GM13977 (cell line): ENCODE data around the gene HTT.

Experiments
- DNase-seq: peaks from one replicate; pipeline ENCODE4 v3.0.0; 2012; ENCODE audit warnings: low spot score
- CTCF ChIP-seq: IDR thresholded peaks from 2 replicates; pipeline ENCODE4 v1.5.1; 2012; ENCODE audit warnings: mild to moderate bottlenecking, control low read depth; ENCODE audit not compliant: insufficient read depth; ENCODE audit errors: extremely low read depth, missing control alignments
- in situ Hi-C: fragments of 300-500 bp; cut with MboI; formaldehyde crosslinking; loops from one replicate; pipeline ENCODE4 v1.12.0; 2022; ENCODE audit warnings: low sequenced_read_pairs, low pct_unique_long_range_greater_than_20kb, mixed read lengths, inconsistent platforms; ENCODE audit not compliant: unreplicated experiment

HTT gene

GRCh38 chr4:3071811-3072210 is 2.7 kb upstream of the HTT start:
- no peak for TF ChIP-seq CTCF
- in situ Hi-C loops, result no loop called here
- no peak for DNase-seq

- in situ Hi-C loops, result no loop called here
- peak; percentile 37 for TF ChIP-seq CTCF
- no peak for DNase-seq
Measured at GRCh38 chr4:3073158-3074077, 1.1 kb upstream of the HTT start.

DNA sequence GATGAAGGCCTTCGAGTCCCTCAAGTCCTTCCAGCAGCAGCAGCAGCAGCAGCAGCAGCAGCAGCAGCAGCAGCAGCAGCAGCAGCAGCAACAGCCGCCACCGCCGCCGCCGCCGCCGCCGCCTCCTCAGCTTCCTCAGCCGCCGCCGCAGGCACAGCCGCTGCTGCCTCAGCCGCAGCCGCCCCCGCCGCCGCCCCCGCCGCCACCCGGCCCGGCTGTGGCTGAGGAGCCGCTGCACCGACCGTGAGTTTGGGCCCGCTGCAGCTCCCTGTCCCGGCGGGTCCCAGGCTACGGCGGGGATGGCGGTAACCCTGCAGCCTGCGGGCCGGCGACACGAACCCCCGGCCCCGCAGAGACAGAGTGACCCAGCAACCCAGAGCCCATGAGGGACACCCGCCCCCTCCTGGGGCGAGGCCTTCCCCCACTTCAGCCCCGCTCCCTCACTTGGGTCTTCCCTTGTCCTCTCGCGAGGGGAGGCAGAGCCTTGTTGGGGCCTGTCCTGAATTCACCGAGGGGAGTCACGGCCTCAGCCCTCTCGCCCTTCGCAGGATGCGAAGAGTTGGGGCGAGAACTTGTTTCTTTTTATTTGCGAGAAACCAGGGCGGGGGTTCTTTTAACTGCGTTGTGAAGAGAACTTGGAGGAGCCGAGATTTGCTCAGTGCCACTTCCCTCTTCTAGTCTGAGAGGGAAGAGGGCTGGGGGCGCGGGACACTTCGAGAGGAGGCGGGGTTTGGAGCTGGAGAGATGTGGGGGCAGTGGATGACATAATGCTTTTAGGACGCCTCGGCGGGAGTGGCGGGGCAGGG is 568 bp downstream of the HTT start:
- no peak for TF ChIP-seq CTCF
- peak; percentile 59 for DNase-seq
- in situ Hi-C loops, result no loop called here

DNA sequence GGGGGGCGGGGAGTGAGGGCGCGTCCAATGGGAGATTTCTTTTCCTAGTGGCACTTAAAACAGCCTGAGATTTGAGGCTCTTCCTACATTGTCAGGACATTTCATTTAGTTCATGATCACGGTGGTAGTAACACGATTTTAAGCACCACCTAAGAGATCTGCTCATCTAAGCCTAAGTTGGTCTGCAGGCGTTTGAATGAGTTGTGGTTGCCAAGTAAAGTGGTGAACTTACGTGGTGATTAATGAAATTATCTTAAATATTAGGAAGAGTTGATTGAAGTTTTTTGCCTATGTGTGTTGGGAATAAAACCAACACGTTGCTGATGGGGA is 1.1 kb downstream of the HTT start:
- DNase-seq, result no peak
- in situ Hi-C loops, result no loop called here
- no peak for TF ChIP-seq CTCF

GRCh38 chr4:3077796-3078195 is 3.3 kb downstream of the HTT start:
- DNase-seq, result peak; percentile 59
- no peak for TF ChIP-seq CTCF
- in situ Hi-C loops, result no loop called here

- in situ Hi-C loops, result no loop called here
- no peak for DNase-seq
- no peak for TF ChIP-seq CTCF
Measured at GRCh38 chr4:3079694-3080123, 5.2 kb downstream of the HTT start.
